GM23248 (cell line): ENCODE results near the gene NPFFR1.

Source experiments
- EZH2 ChIP-seq: fragments of 200-600 bp; sonication (generic); IDR thresholded peaks from 2 replicates; pipeline ENCODE4 v1.6.1; 2018; ENCODE audit warnings: antibody characterized with exemption, mild to moderate bottlenecking; ENCODE audit not compliant: insufficient read depth, poor library complexity, severe bottlenecking
- EZH2phosphoT487 ChIP-seq: fragments of 200-600 bp; sonication (generic); IDR thresholded peaks from 2 replicates; pipeline ENCODE4 v1.6.1; 2018; ENCODE audit warnings: antibody characterized with exemption, moderate library complexity, mild to moderate bottlenecking, low read depth; ENCODE audit not compliant: insufficient read depth

DNA sequence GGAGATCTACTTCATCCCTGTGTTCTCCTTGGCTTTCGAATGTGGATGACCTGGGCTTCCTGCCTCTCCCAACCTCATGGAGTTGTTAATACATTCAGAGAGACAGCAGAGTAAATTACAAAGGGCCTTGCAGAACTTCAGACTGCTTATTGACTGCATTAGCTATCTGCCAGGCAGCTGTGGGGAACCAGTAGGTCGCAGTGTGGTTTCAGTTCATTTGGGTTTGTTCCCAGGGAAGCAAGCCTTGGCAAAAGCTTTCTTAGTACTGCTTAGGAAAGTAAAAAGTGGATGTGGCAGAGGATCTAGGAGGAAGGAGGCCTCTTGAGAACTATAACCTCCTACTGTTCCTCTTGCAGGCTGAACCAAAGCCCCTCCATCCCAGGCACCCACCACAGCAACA lies 9.2 kb downstream of the NPFFR1 start:
- TF ChIP-seq EZH2phosphoT487 (no peak), EZH2 (no peak)
